LNCaP clone FGC (cell line): ENCODE data around the gene BMP6.

Experiments used
- DNase-seq: peaks from one replicate; pipeline ENCODE4 v3.0.0-alpha.2; 2011; ENCODE audit warnings: low read depth
- H3K4me3 ChIP-seq: 2 replicates; pipeline ENCODE4 v1.5.1; 2011; ENCODE audit warnings: mild to moderate bottlenecking, low read depth, low read length, control low read depth
- CTCF ChIP-seq: IDR thresholded peaks from 2 replicates; pipeline ENCODE4 v1.5.1; 2012; ENCODE audit warnings: mild to moderate bottlenecking; ENCODE audit not compliant: control insufficient read depth, insufficient read depth; ENCODE audit errors: extremely low read depth

BMP6 gene

GRCh38 chr6:7851780-7852179, 125.9 kb downstream of the BMP6 start:
- no peak overlapping the region for H3K4me3 ChIP-seq
- TF ChIP-seq CTCF = no peak
- DNase-seq = no peak

GRCh38 chr6:7859591-7859990, 133.7 kb downstream of the BMP6 start:
- no peak overlapping the region for H3K4me3 ChIP-seq
- DNase-seq = no peak
- no peak for TF ChIP-seq CTCF

- DNase-seq = no peak
- no peak overlapping the region for H3K4me3 ChIP-seq
- TF ChIP-seq CTCF = no peak
Measured at GRCh38 chr6:7865781-7866180, 139.9 kb downstream of the BMP6 start.

- no peak for DNase-seq
Measured at GRCh38 chr6:7866526-7866925, 140.6 kb downstream of the BMP6 start.

GRCh38 chr6:7868926-7869325, 143.0 kb downstream of the BMP6 start:
- DNase-seq = no peak
- no peak for TF ChIP-seq CTCF
- no peak overlapping the region for H3K4me3 ChIP-seq

More at GRCh38 chr6:7866526-7866925, 140.6 kb downstream of the BMP6 start:
- H3K4me3 ChIP-seq = no peak overlapping the region
- TF ChIP-seq CTCF = no peak

GRCh38 chr6:7878401-7878964, 152.6 kb downstream of the BMP6 start:
- DNase-seq = no peak
- H3K4me3 ChIP-seq = no peak overlapping the region
- TF ChIP-seq CTCF = no peak

GRCh38 chr6:7879043-7879442, 153.1 kb downstream of the BMP6 start:
- no peak for TF ChIP-seq CTCF
- DNase-seq = no peak
- H3K4me3 ChIP-seq = no peak overlapping the region
